ENCODE results near the gene TSHZ1. TPM values are rescaled to one million over a fixed set of nuclear protein-coding genes. Genes with fewer than 3 reads are reported as not detected.

Gene TSHZ1
- total and polyA plus RNA-seq, 2 of the 8 experiments (the other 6 are each of a cell fraction or from before 2014, with no cell fraction given), result 0.03 to 0.32 TPM

GRCh38 chr18:75293591-75293990, 83.0 kb downstream of the TSHZ1 start:
- Histone ChIP-seq H3K4ac (replicated peaks; ENCODE audit: insufficient read length, low read depth, low read length) (no peak overlapping the region), H3K79me1 (ENCODE audit: low read depth, low read length) (no peaks in the 10 kb centered on the region), H3K4me2 (ENCODE audit: insufficient read depth in 1 of 2, low read depth in 2 of 2, low read length in 2 of 2) (no peak overlapping the region), H3K4me1 (replicated peaks in 1 of 4; ENCODE audit: control insufficient read depth in 3 of 4, insufficient read depth in 4 of 4, low read length in 3 of 4) (no peaks in the 10 kb centered on the region), H3K27me3 (replicated peaks in 1 of 4; ENCODE audit: control insufficient read depth in 3 of 4, extremely low read depth in 1 of 4, insufficient read depth in 3 of 4, low read length in 3 of 4) (no peaks in the 10 kb centered on the region), H3K23me2 (ENCODE audit: low read depth, low read length) (no peaks in the 10 kb centered on the region), H3K36me3 (ENCODE audit: control insufficient read depth in 2 of 4, insufficient read depth in 4 of 4, low read length in 3 of 4) (no peaks in the 10 kb centered on the region), H3K4me3 (ENCODE audit: extremely low read depth in 1 of 4, insufficient read depth in 2 of 4, low read depth in 3 of 4, low read length in 4 of 4) (no peak overlapping the region), H3K79me2 (ENCODE audit: control insufficient read depth in 1 of 2, insufficient read depth in 2 of 2, low read length in 2 of 2) (no peaks in the 10 kb centered on the region), H3K18ac (ENCODE audit: extremely low read depth, low read length) (no peak overlapping the region), H4K5ac (ENCODE audit: insufficient read length, low read depth, low read length) (no peak overlapping the region), H3K27ac (ENCODE audit: low read depth, low read length) (no peak overlapping the region), H2BK120ac (replicated peaks; ENCODE audit: low read depth, low read length) (no peak overlapping the region), H3K9me3 (ENCODE audit: insufficient read depth in 2 of 2, low read depth in 1 of 2, low read length in 1 of 2) (no peaks in the 10 kb centered on the region), H3K14ac (ENCODE audit: insufficient read length) (no peak overlapping the region), H3K9ac (replicated peaks in 1 of 4; ENCODE audit: extremely low read depth in 1 of 4, low read depth in 3 of 4, low read length in 3 of 4) (no peak overlapping the region), H2AK5ac (ENCODE audit: low read depth, low read length) (no peak overlapping the region), H4K20me1 (replicated peaks in 1 of 2; ENCODE audit: control insufficient read depth in 1 of 2, insufficient read depth in 2 of 2, low read length in 2 of 2) (no peaks in the 10 kb centered on the region), H4K91ac (replicated peaks; ENCODE audit: insufficient read length, low read length) (no peak overlapping the region), H2BK20ac (ENCODE audit: low read length) (no peak overlapping the region), H2AFZ (ENCODE audit: low read length) (no peak overlapping the region), H2BK5ac (ENCODE audit: low read depth, low read length) (no peak overlapping the region), H2BK15ac (ENCODE audit: low read length) (no peak overlapping the region), H2BK12ac (ENCODE audit: low read depth, low read length) (no peak overlapping the region), H3K56ac (replicated peaks; ENCODE audit: insufficient read length, low read depth, low read length) (no peak overlapping the region), H3K23ac (ENCODE audit: insufficient read length) (no peak overlapping the region), H4K8ac (ENCODE audit: extremely low read depth, insufficient read depth, low read length) (no peak overlapping the region)
- CTCF ChIA-PET (ENCODE audit: partially characterized antibody), result no interaction called here
- POLR2A ChIA-PET (ENCODE audit: partially characterized antibody), result no interaction called here
- DNase-seq (ENCODE audit: low read depth in 1 of 2, low spot score in 2 of 2) (no peak), FAIRE-seq (no peak)
- WGBS, 2 experiments (ENCODE audit: extremely low coverage in 1 of 2, insufficient coverage in 1 of 2, insufficient read length in 1 of 2, insufficient replicate concordance in 2 of 2, low coverage in 1 of 2, low lambda C conversion rate in 2 of 2, missing lambda C conversion rate in 1 of 2), result 86% methylated on average over 9 of the region's 9 CpGs; no CpG with 5 or more reads in 1 of the 2 experiments
- TF ChIP-seq E2F6 (IDR thresholded peaks at IDR 0.05), result no peak
- TF ChIP-seq CHD2 (IDR thresholded peaks at IDR 0.05; ENCODE audit: low read length), result no peak
- TF ChIP-seq EZH2 (IDR thresholded peaks at IDR 0.05; ENCODE audit: low read depth, low read length, severe bottlenecking), result no peak
- no peak for TF ChIP-seq RAD21 (IDR thresholded peaks at IDR 0.05 in 1 of 2, conservative IDR thresholded peaks at IDR 0.05 in 1 of 2; ENCODE audit: low read depth in 2 of 2, low read length in 2 of 2)
- no peak for TF ChIP-seq RNF2 (IDR thresholded peaks at IDR 0.05; ENCODE audit: borderline replicate concordance, low read depth, low read length, missing control alignments, poor library complexity, severe bottlenecking)
- no peak for TF ChIP-seq KDM1A (IDR thresholded peaks at IDR 0.05; ENCODE audit: borderline replicate concordance, low read length)
- TF ChIP-seq EGR1 (IDR thresholded peaks at IDR 0.05; ENCODE audit: borderline replicate concordance, low read depth, low read length), result no peak
- TF ChIP-seq KDM4A (IDR thresholded peaks at IDR 0.05; ENCODE audit: low read depth, low read length, severe bottlenecking), result no peak
- no peak for TF ChIP-seq ATF2 (IDR thresholded peaks at IDR 0.05; ENCODE audit: low read length)
- TF ChIP-seq CTBP2 (IDR thresholded peaks at IDR 0.05; ENCODE audit: borderline replicate concordance, insufficient read depth, insufficient read length, low read length), result no peak
- no peak for TF ChIP-seq BCL11A (IDR thresholded peaks at IDR 0.05; ENCODE audit: low read depth in 2 of 2, low read length in 2 of 2)
